Measurements from ENCODE around the gene SYNDIG1.

Gene SYNDIG1

DNA sequence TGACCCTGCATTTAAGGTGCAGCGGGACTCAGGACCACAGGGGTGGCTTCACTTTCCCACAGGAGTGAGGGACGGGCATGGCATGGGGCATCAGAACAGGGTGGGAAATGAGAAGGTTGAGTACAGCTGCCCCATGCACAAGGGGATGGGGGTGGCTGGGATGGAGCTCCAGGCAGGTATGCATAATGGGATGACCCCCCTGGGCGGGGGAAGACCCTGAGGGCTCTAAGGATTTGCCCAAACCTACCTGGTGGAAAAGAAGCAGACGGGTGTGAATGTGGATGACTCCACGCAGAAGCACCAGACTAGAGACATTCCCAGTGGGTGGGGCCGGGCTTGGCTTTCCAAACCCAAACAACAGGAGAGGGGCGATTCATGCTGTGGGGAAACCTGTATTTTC is 200.3 kb downstream of the SYNDIG1 start:
- TF ChIP-seq POLR2AphosphoS5 (IDR thresholded peaks at IDR 0.05; ENCODE audit: low read depth) (no peak), GABPA (IDR thresholded peaks at IDR 0.05; ENCODE audit: low read depth) (no peak), SPI1 (IDR thresholded peaks at IDR 0.05; ENCODE audit: borderline replicate concordance, low read depth) (no peak)
- TF ChIP-seq, protein P1, sequence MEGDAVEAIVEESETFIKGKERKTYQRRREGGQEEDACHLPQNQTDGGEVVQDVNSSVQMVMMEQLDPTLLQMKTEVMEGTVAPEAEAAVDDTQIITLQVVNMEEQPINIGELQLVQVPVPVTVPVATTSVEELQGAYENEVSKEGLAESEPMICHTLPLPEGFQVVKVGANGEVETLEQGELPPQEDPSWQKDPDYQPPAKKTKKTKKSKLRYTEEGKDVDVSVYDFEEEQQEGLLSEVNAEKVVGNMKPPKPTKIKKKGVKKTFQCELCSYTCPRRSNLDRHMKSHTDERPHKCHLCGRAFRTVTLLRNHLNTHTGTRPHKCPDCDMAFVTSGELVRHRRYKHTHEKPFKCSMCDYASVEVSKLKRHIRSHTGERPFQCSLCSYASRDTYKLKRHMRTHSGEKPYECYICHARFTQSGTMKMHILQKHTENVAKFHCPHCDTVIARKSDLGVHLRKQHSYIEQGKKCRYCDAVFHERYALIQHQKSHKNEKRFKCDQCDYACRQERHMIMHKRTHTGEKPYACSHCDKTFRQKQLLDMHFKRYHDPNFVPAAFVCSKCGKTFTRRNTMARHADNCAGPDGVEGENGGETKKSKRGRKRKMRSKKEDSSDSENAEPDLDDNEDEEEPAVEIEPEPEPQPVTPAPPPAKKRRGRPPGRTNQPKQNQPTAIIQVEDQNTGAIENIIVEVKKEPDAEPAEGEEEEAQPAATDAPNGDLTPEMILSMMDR (IDR thresholded peaks at IDR 0.05; ENCODE audit: insufficient read depth, low read length): no peak
- TF ChIP-seq, protein P2, sequence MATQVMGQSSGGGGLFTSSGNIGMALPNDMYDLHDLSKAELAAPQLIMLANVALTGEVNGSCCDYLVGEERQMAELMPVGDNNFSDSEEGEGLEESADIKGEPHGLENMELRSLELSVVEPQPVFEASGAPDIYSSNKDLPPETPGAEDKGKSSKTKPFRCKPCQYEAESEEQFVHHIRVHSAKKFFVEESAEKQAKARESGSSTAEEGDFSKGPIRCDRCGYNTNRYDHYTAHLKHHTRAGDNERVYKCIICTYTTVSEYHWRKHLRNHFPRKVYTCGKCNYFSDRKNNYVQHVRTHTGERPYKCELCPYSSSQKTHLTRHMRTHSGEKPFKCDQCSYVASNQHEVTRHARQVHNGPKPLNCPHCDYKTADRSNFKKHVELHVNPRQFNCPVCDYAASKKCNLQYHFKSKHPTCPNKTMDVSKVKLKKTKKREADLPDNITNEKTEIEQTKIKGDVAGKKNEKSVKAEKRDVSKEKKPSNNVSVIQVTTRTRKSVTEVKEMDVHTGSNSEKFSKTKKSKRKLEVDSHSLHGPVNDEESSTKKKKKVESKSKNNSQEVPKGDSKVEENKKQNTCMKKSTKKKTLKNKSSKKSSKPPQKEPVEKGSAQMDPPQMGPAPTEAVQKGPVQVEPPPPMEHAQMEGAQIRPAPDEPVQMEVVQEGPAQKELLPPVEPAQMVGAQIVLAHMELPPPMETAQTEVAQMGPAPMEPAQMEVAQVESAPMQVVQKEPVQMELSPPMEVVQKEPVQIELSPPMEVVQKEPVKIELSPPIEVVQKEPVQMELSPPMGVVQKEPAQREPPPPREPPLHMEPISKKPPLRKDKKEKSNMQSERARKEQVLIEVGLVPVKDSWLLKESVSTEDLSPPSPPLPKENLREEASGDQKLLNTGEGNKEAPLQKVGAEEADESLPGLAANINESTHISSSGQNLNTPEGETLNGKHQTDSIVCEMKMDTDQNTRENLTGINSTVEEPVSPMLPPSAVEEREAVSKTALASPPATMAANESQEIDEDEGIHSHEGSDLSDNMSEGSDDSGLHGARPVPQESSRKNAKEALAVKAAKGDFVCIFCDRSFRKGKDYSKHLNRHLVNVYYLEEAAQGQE (IDR thresholded peaks at IDR 0.05; ENCODE audit: insufficient replicate concordance, low read depth): no peak
- DNase-seq (ENCODE audit: low read depth in 1 of 2, low spot score in 1 of 2): no peak
- H3K27ac ChIP-seq (replicated peaks): no peak overlapping the region
- peaks cover 2% of the 10 kb centered on the region for H3K27me3 ChIP-seq (ENCODE audit: insufficient read depth, poor library complexity, severe bottlenecking)
- H3K4me3 ChIP-seq (replicated peaks; ENCODE audit: insufficient read depth, low read length): no peak overlapping the region

DNA sequence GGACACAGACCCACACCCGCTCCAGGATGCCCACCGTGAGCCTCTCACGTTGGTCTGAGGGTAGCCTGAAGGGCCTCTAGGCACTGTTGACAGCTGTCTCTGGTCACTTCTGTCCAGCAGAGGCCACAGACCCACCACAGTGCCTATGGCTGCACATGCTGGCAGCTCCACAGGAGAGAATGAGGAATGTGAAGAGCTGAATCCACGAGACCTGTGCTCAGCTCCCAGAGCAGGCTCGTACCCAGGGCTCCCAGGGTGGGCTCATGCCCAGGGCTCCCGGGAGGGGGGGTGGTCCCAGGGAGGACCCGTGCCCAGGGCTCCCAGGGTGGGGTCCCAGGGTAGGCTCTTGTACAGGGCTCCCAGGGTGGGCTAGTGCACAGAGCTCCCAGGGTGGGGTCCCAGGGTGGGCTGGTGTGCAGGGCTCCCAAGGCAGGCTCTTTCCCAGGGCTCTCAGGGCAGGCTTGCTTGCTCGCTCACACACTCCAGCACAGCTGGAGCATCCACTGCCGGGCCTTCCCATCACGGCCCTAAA is 201.0 kb downstream of the SYNDIG1 start:
- H3K27me3 ChIP-seq (ENCODE audit: insufficient read depth, poor library complexity, severe bottlenecking): no peaks in the 10 kb centered on the region
- DNase-seq (ENCODE audit: low read depth in 1 of 2, low spot score in 1 of 2): no peak
- no peak overlapping the region for H3K4me3 ChIP-seq (replicated peaks; ENCODE audit: insufficient read depth, low read length)
- no peak for TF ChIP-seq SPI1 (IDR thresholded peaks at IDR 0.05; ENCODE audit: borderline replicate concordance, low read depth)
- TF ChIP-seq, protein P2 (IDR thresholded peaks at IDR 0.05; ENCODE audit: insufficient replicate concordance, low read depth): no peak
- no peak for TF ChIP-seq POLR2AphosphoS5 (IDR thresholded peaks at IDR 0.05; ENCODE audit: low read depth)
- no peak for TF ChIP-seq GABPA (IDR thresholded peaks at IDR 0.05; ENCODE audit: low read depth)
- TF ChIP-seq, protein P1 (IDR thresholded peaks at IDR 0.05; ENCODE audit: insufficient read depth, low read length): no peak
- no peak overlapping the region for H3K27ac ChIP-seq (replicated peaks)

- TF ChIP-seq GABPA (IDR thresholded peaks at IDR 0.05; ENCODE audit: low read depth) (no peak), SPI1 (IDR thresholded peaks at IDR 0.05; ENCODE audit: borderline replicate concordance, low read depth) (no peak), POLR2AphosphoS5 (IDR thresholded peaks at IDR 0.05; ENCODE audit: low read depth) (no peak)
- TF ChIP-seq, protein P2 (IDR thresholded peaks at IDR 0.05; ENCODE audit: insufficient replicate concordance, low read depth): no peak
- TF ChIP-seq, protein P1 (IDR thresholded peaks at IDR 0.05; ENCODE audit: insufficient read depth, low read length): no peak
- no peak overlapping the region for H3K27ac ChIP-seq (replicated peaks)
- no peak for DNase-seq (ENCODE audit: low read depth in 1 of 2, low spot score in 1 of 2)
- H3K4me3 ChIP-seq (replicated peaks; ENCODE audit: insufficient read depth, low read length): no peak overlapping the region
- no peaks in the 10 kb centered on the region for H3K27me3 ChIP-seq (ENCODE audit: insufficient read depth, poor library complexity, severe bottlenecking)
Observed at GRCh38 chr20:24670981-24671380, 201.6 kb downstream of the SYNDIG1 start.
